HCT116 (cell line): Measurements from ENCODE around the gene TEX54. TPM values are rescaled to one million over a fixed set of nuclear protein-coding genes. Genes with fewer than 3 reads are reported as not detected.

Experiments used
- ATAC-seq: fragments of 200-7000 bp; cut with Tn5 transposase; 2 replicates; pipeline ENCODE4 v1.9.1; 2020; ENCODE audit warnings: mild to moderate bottlenecking, moderate library complexity
- BruUV-seq: library from RNA; stranded (reverse); fragments of 400-500 nt; replicated peaks from 2 replicates; lab custom pipeline; 2021; lab: Mats Ljungman, UMichigan
- CTCF ChIA-PET: fragments of 300-600 bp; sonication (Branson Sonifier 250); formaldehyde crosslinking; loops from one replicate; lab custom pipeline; 2021; ENCODE audit warnings: antibody characterized with exemption; lab: Charles Lee
- POLR2A ChIA-PET: fragments of 300-600, 350-600 bp; sonication (Branson Sonifier 250); formaldehyde crosslinking; loops from one replicate; lab custom pipeline; 2021; ENCODE audit warnings: antibody characterized with exemption; lab: Charles Lee
- RAD21 ChIA-PET, 2 experiments: fragments of 300-600 bp; sonication (Branson Sonifier 250); formaldehyde crosslinking; loops; one replicate each; lab custom pipeline; 2023; ENCODE audit warnings: low total read pairs in 2 of 2; ENCODE audit not compliant: uncharacterized antibody in 2 of 2, unreplicated experiment in 2 of 2, low non-redundant PET in 1 of 2; lab: Charles Lee
- DNase-seq: peaks from one replicate; pipeline ENCODE4 v3.0.0-alpha.2; 2010; ENCODE audit warnings: low read depth, low spot score
- H2AFZ ChIP-seq: fragments of 200-600 bp; shearing (Covaris generic), sonication (generic); 2 replicates; pipeline ENCODE4 v1.6.1; 2017; ENCODE audit warnings: low read depth, mixed run types, mixed read lengths, antibody characterized with exemption, low read length; ENCODE audit not compliant: poor library complexity, severe bottlenecking
- H3K27ac ChIP-seq: 2 replicates; pipeline ENCODE4 v1.5.1; 2012; ENCODE audit warnings: low read depth, low read length
- H3K27me3 ChIP-seq: fragments of 200-600 bp; sonication (generic); 2 replicates; pipeline ENCODE4 v1.6.1; 2016; ENCODE audit warnings: mixed run types, low read length, mixed read lengths; ENCODE audit not compliant: insufficient read depth
- H3K36me3 ChIP-seq, 2 experiments: fragments of 200-500 bp in 1 of 2; fragments of 200-600 bp in 1 of 2; sonication (Bioruptor generic) in 1 of 2; sonication (generic) in 1 of 2; 2 replicates each; pipeline versions ENCODE4 v1.5.1 to v1.6.1; 2014 to 2016; ENCODE audit warnings: low read length in 2 of 2, inconsistent platforms in 1 of 2, mixed read lengths in 1 of 2, mixed run types in 1 of 2; ENCODE audit not compliant: insufficient read depth in 2 of 2, control insufficient read depth in 1 of 2
- H3K4me1 ChIP-seq, 2 experiments: fragments of 200-600 bp in 1 of 2; sonication (generic) in 1 of 2; 2 replicates each; pipeline versions ENCODE4 v1.5.1 to v1.6.1; 2012 to 2017; ENCODE audit warnings: low read length in 2 of 2, inconsistent platforms in 1 of 2, mild to moderate bottlenecking in 1 of 2, mixed read lengths in 1 of 2, mixed run types in 1 of 2, moderate library complexity in 1 of 2; ENCODE audit not compliant: insufficient read depth in 2 of 2, control insufficient read depth in 1 of 2
- H3K4me2 ChIP-seq: fragments of 200-600 bp; sonication (generic); 2 replicates; pipeline ENCODE4 v1.6.1; 2017; ENCODE audit warnings: mixed run types, low read length, mixed read lengths
- H3K4me3 ChIP-seq, 2 experiments: fragments of 200-600 bp in 1 of 2; sonication (generic) in 1 of 2; replicated peaks in 1 of 2; 2 replicates each; pipeline ENCODE4 v1.5.1; 2011 to 2016; ENCODE audit warnings: low read length in 2 of 2, control low read depth in 1 of 2, low read depth in 1 of 2, mild to moderate bottlenecking in 1 of 2, mixed read lengths in 1 of 2, mixed run types in 1 of 2
- H3K79me2 ChIP-seq: fragments of 200-600 bp; sonication (generic); 2 replicates; pipeline ENCODE4 v1.6.1; 2017; ENCODE audit warnings: mild to moderate bottlenecking, mixed run types, low read length, moderate library complexity, mixed read lengths; ENCODE audit not compliant: insufficient read depth
- H3K9ac ChIP-seq: fragments of 200-600 bp; sonication (generic); 2 replicates; pipeline ENCODE4 v1.6.1; 2016; ENCODE audit warnings: low read length, mixed read lengths
- H3K9me2 ChIP-seq: fragments of 200-600 bp; sonication (generic), shearing (Covaris generic); 2 replicates; pipeline ENCODE4 v1.6.1; 2017; ENCODE audit warnings: mixed run types, mild to moderate bottlenecking, moderate library complexity; ENCODE audit not compliant: insufficient read depth
- H3K9me3 ChIP-seq, 2 experiments: fragments of 200-500 bp in 1 of 2; fragments of 200-600 bp in 1 of 2; sonication (Bioruptor generic) in 1 of 2; sonication (generic) in 1 of 2; 2 replicates each; pipeline ENCODE4 v1.6.1; 2014 to 2017; ENCODE audit warnings: low read length in 2 of 2, mixed read lengths in 2 of 2, inconsistent platforms in 1 of 2, low read depth in 1 of 2, mild to moderate bottlenecking in 1 of 2, mixed run types in 1 of 2, moderate library complexity in 1 of 2; ENCODE audit not compliant: control insufficient read depth in 1 of 2, insufficient read depth in 1 of 2
- H4K20me1 ChIP-seq: fragments of 200-600 bp; sonication (generic), shearing (Covaris generic); 2 replicates; pipeline ENCODE4 v1.6.1; 2017; ENCODE audit warnings: mixed run types, mild to moderate bottlenecking, moderate library complexity; ENCODE audit not compliant: insufficient read depth
- ATF3 ChIP-seq: IDR thresholded peaks from 2 replicates; pipeline ENCODE4 v1.6.1; 2012
- CBX3 ChIP-seq: IDR thresholded peaks from 2 replicates; pipeline ENCODE4 v1.6.1; 2012; ENCODE audit warnings: low read depth
- CEBPB ChIP-seq: IDR thresholded peaks from 2 replicates; pipeline ENCODE4 v1.6.1; 2012; ENCODE audit warnings: low read depth
- EGR1 ChIP-seq: IDR thresholded peaks from 2 replicates; pipeline ENCODE4 v1.6.1; 2012; ENCODE audit warnings: low read depth
- ELF1 ChIP-seq: IDR thresholded peaks from 2 replicates; pipeline ENCODE4 v1.6.1; 2012; ENCODE audit warnings: low read depth, borderline replicate concordance
- EZH2 ChIP-seq: fragments of 200-600 bp; sonication (generic); IDR thresholded peaks from 2 replicates; pipeline ENCODE4 v1.6.1; 2017; ENCODE audit warnings: antibody characterized with exemption, mixed run types
- EZH2phosphoT487 ChIP-seq: fragments of 200-600 bp; IDR thresholded peaks from 2 replicates; pipeline ENCODE4 v1.6.1; 2018; ENCODE audit warnings: antibody characterized with exemption, borderline replicate concordance
- FOSL1 ChIP-seq: IDR thresholded peaks from 2 replicates; pipeline ENCODE4 v1.6.1; 2012; ENCODE audit warnings: low read depth
- JUND ChIP-seq: IDR thresholded peaks from 2 replicates; pipeline ENCODE4 v1.6.1; 2012
- MAX ChIP-seq: IDR thresholded peaks from 2 replicates; pipeline ENCODE4 v1.6.1; 2012
- POLR2AphosphoS5 ChIP-seq: IDR thresholded peaks from 2 replicates; pipeline ENCODE4 v1.6.1; 2011; ENCODE audit warnings: mild to moderate bottlenecking, low read depth, low read length, moderate library complexity
- RAD21 ChIP-seq: IDR thresholded peaks from 2 replicates; pipeline ENCODE4 v1.6.1; 2012; ENCODE audit warnings: low read depth, mild to moderate bottlenecking
- REST ChIP-seq: IDR thresholded peaks from 2 replicates; pipeline ENCODE4 v1.6.1; 2012; ENCODE audit warnings: low read depth
- SIN3A ChIP-seq: IDR thresholded peaks from 2 replicates; pipeline ENCODE4 v1.6.1; 2012; ENCODE audit warnings: low read depth
- SP1 ChIP-seq: IDR thresholded peaks from 2 replicates; pipeline ENCODE4 v1.6.1; 2012; ENCODE audit warnings: low read depth
- SRF ChIP-seq: IDR thresholded peaks from 2 replicates; pipeline ENCODE4 v1.6.1; 2012; ENCODE audit warnings: low read depth
- TCF7L2 ChIP-seq: IDR thresholded peaks from 2 replicates; pipeline ENCODE4 v1.7.0; 2011; ENCODE audit warnings: borderline replicate concordance, inconsistent platforms; ENCODE audit not compliant: insufficient read depth, insufficient read length; ENCODE audit errors: extremely low read depth
- YY1 ChIP-seq: IDR thresholded peaks from 2 replicates; pipeline ENCODE4 v1.6.1; 2011; ENCODE audit warnings: low read length, low read depth, moderate library complexity, mild to moderate bottlenecking; ENCODE audit not compliant: insufficient replicate concordance; ENCODE audit errors: extremely low read depth
- intact Hi-C: fragments of 100-400 bp; cut with micrococcal nuclease; formaldehyde crosslinking; loops from 2 replicates; pipeline ENCODE4 v1.10.0; 2022
- total RNA-seq: library from RNA; stranded (reverse); gene quantifications from one replicate; pipeline ENCODE4 v1.2.1, GENCODE V29; 2021; ENCODE audit not compliant: unreplicated experiment
- TF ChIP-seq, protein P1 (sequence below): IDR thresholded peaks from 2 replicates; pipeline ENCODE4 v1.6.1; 2011; ENCODE audit warnings: mild to moderate bottlenecking, low read length, moderate library complexity; ENCODE audit not compliant: insufficient replicate concordance; ENCODE audit errors: extremely low read depth
- TF ChIP-seq, protein P2 (sequence below), 3 experiments: fragments of 200-600 bp in 1 of 3; sonication (generic) in 1 of 3; IDR thresholded peaks in 2 of 3; conservative IDR thresholded peaks in 1 of 3; 2 replicates each; pipeline ENCODE4 v1.5.1; 2012 to 2017; ENCODE audit warnings: low read depth in 2 of 3, low read length in 2 of 3, antibody characterized with exemption in 1 of 3, borderline replicate concordance in 1 of 3, control low read depth in 1 of 3, mild to moderate bottlenecking in 1 of 3, mixed read lengths in 1 of 3, mixed run types in 1 of 3, moderate library complexity in 1 of 3; ENCODE audit not compliant: insufficient read depth in 1 of 3

Gene TEX54
- total RNA-seq, 1 experiment from 2014 or later, result not detected

GRCh38 chr11:62782753-62783152 is 49.9 kb downstream of the TEX54 start:
- no peak overlapping the region for H3K4me3 ChIP-seq
- no peak overlapping the region for H3K9ac ChIP-seq
- H3K9me3 ChIP-seq, result no peaks in the 10 kb centered on the region
- no peaks in the 10 kb centered on the region for H3K9me2 ChIP-seq
- H4K20me1 ChIP-seq, result no peaks in the 10 kb centered on the region
- H2AFZ ChIP-seq, result no peak overlapping the region
- TF ChIP-seq EZH2, result no peak
- no peak for TF ChIP-seq ATF3
- TF ChIP-seq FOSL1, result no peak
- no peak for TF ChIP-seq RAD21
- TF ChIP-seq POLR2AphosphoS5, result no peak
- no peak for TF ChIP-seq TCF7L2
- no peak for TF ChIP-seq ELF1
- TF ChIP-seq EGR1, result no peak
- no peak for TF ChIP-seq SRF
- TF ChIP-seq, protein P1, sequence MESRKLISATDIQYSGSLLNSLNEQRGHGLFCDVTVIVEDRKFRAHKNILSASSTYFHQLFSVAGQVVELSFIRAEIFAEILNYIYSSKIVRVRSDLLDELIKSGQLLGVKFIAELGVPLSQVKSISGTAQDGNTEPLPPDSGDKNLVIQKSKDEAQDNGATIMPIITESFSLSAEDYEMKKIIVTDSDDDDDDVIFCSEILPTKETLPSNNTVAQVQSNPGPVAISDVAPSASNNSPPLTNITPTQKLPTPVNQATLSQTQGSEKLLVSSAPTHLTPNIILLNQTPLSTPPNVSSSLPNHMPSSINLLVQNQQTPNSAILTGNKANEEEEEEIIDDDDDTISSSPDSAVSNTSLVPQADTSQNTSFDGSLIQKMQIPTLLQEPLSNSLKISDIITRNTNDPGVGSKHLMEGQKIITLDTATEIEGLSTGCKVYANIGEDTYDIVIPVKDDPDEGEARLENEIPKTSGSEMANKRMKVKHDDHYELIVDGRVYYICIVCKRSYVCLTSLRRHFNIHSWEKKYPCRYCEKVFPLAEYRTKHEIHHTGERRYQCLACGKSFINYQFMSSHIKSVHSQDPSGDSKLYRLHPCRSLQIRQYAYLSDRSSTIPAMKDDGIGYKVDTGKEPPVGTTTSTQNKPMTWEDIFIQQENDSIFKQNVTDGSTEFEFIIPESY, result no peak
- TF ChIP-seq EZH2phosphoT487, result no peak
- TF ChIP-seq, protein P2, sequence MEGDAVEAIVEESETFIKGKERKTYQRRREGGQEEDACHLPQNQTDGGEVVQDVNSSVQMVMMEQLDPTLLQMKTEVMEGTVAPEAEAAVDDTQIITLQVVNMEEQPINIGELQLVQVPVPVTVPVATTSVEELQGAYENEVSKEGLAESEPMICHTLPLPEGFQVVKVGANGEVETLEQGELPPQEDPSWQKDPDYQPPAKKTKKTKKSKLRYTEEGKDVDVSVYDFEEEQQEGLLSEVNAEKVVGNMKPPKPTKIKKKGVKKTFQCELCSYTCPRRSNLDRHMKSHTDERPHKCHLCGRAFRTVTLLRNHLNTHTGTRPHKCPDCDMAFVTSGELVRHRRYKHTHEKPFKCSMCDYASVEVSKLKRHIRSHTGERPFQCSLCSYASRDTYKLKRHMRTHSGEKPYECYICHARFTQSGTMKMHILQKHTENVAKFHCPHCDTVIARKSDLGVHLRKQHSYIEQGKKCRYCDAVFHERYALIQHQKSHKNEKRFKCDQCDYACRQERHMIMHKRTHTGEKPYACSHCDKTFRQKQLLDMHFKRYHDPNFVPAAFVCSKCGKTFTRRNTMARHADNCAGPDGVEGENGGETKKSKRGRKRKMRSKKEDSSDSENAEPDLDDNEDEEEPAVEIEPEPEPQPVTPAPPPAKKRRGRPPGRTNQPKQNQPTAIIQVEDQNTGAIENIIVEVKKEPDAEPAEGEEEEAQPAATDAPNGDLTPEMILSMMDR (IDR thresholded peaks at IDR 0.05 in 2 of 3, conservative IDR thresholded peaks at IDR 0.05 in 1 of 3; ENCODE audit: borderline replicate concordance in 1 of 3, insufficient read depth in 1 of 3, low read depth in 2 of 3, low read length in 2 of 3), result no peak
- TF ChIP-seq JUND, result no peak
- TF ChIP-seq YY1, result no peak
- TF ChIP-seq CEBPB, result no peak
- no peak for TF ChIP-seq SIN3A
- no peak for TF ChIP-seq REST
- TF ChIP-seq MAX, result no peak
- TF ChIP-seq SP1, result no peak
- no peak for TF ChIP-seq CBX3
- peaks cover 0 to 4% of the 10 kb centered on the region in 2 experiments; a peak in 1 of 4 replicates for H3K36me3 ChIP-seq
- ChIA-PET RAD21 (no interaction called here), POLR2A (interaction anchor here (0.7 kb wide), 1 partner anchor 375 kb away, joined by 4 read pairs; no protein-coding TSS in a partner anchor), CTCF (no interaction called here)
- no TSS peak for BruUV-seq
- H3K79me2 ChIP-seq, result peaks cover 11% of the 10 kb centered on the region
- no peak for DNase-seq
- peaks cover 4 to 9% of the 10 kb centered on the region in 2 experiments; a peak in 3 of 4 replicates for H3K4me1 ChIP-seq
- ATAC-seq, result no peak
- H3K4me2 ChIP-seq, result no peak overlapping the region
- H3K27me3 ChIP-seq, result no peaks in the 10 kb centered on the region
- no peak overlapping the region for H3K27ac ChIP-seq
- intact Hi-C loops, result no loop called here
